HEK293T (cell line): ENCODE results near the gene RRAS2.

Experiments
- BHLHE40 ChIP-seq: fragments of 450-650 bp; IDR thresholded peaks from 2 replicates; pipeline ENCODE4 v1.6.1; 2016; ENCODE audit warnings: mild to moderate bottlenecking, moderate library complexity, borderline replicate concordance
- ELF4 ChIP-seq: fragments of 450-650 bp; IDR thresholded peaks from 2 replicates; pipeline ENCODE4 v1.6.1; 2017; ENCODE audit warnings: antibody characterized with exemption
- SUZ12 ChIP-seq: fragments of 450-650 bp; IDR thresholded peaks from 2 replicates; pipeline ENCODE4 v1.6.1; 2016; ENCODE audit warnings: mild to moderate bottlenecking

DNA sequence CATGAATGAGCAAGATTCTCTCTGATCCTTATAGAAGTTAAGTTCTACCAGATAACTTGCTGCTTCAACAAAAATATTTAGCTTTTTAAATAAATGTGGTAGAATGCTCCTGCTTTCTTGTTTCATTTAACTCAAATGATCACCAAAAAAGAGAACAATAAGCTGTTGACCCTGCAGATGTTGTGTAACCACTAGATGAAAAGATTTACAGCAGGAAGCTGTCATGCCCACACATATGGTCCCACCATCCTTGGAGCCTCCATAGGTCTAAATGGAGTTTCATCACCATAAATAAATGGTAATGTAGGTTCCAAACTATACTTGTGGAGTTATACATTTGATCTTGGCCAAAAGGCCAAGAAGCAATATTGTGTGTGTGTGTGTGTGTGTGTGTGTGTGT is 118.8 kb downstream of the RRAS2 start:
- TF ChIP-seq SUZ12 (no peak), BHLHE40 (no peak), ELF4 (no peak)
